ENCODE results near the gene MUC6.
"Not testable (repeated sequence)": the region's sequence is repeated elsewhere in the genome, so short reads cannot be mapped to it uniquely, and the experiment has no call there.

MUC6 gene

GRCh38 chr11:986270-986951, 50.1 kb downstream of the MUC6 start:
- no peak for DNase-seq (ENCODE audit: low spot score)

GRCh38 chr11:985848-986247, 50.7 kb downstream of the MUC6 start:
- no peak for DNase-seq (ENCODE audit: low spot score)

- DNase-seq (ENCODE audit: low spot score), result no peak
Measured at GRCh38 chr11:985406-985805, 51.1 kb downstream of the MUC6 start.

GRCh38 chr11:984546-984945, 52.0 kb downstream of the MUC6 start:
- DNase-seq (ENCODE audit: low spot score), result no peak

- no peak for DNase-seq (ENCODE audit: low spot score)
Measured at GRCh38 chr11:981764-982163, 54.8 kb downstream of the MUC6 start.

- DNase-seq (ENCODE audit: low spot score), result no peak
Measured at GRCh38 chr11:980438-981357, 55.8 kb downstream of the MUC6 start.

- DNase-seq (ENCODE audit: low spot score), result no peak
Measured at GRCh38 chr11:978781-979180, 57.7 kb downstream of the MUC6 start.

GRCh38 chr11:977830-978720, 58.4 kb downstream of the MUC6 start:
- no peak for DNase-seq (ENCODE audit: low spot score)

- DNase-seq (ENCODE audit: low spot score), result peak; percentile 23
Measured at GRCh38 chr11:976431-977160, 59.9 kb downstream of the MUC6 start.

- DNase-seq (ENCODE audit: low spot score), result no peak
Measured at GRCh38 chr11:975827-976226, 60.7 kb downstream of the MUC6 start.

GRCh38 chr11:975376-975775, 61.1 kb downstream of the MUC6 start:
- DNase-seq (ENCODE audit: low spot score), result not testable (repeated sequence)

- DNase-seq (ENCODE audit: low spot score), result no peak
Measured at GRCh38 chr11:973237-973636, 63.3 kb downstream of the MUC6 start.

GRCh38 chr11:972523-973211, 63.9 kb downstream of the MUC6 start:
- DNase-seq (ENCODE audit: low spot score), result no peak

GRCh38 chr11:971731-972365, 64.7 kb downstream of the MUC6 start:
- DNase-seq (ENCODE audit: low spot score), result no peak

- DNase-seq (ENCODE audit: low spot score), result no peak
Measured at GRCh38 chr11:971092-971690, 65.3 kb downstream of the MUC6 start.

GRCh38 chr11:970319-970871, 66.1 kb downstream of the MUC6 start:
- DNase-seq (ENCODE audit: low spot score), result no peak

GRCh38 chr11:969651-970205, 66.8 kb downstream of the MUC6 start:
- no peak for DNase-seq (ENCODE audit: low spot score)

GRCh38 chr11:968822-969221, 67.7 kb downstream of the MUC6 start:
- DNase-seq (ENCODE audit: low spot score), result no peak

- DNase-seq (ENCODE audit: low spot score), result no peak
Measured at GRCh38 chr11:967995-968751, 68.3 kb downstream of the MUC6 start.

Measured in COLO829 (cell line).